Urothelium cell line (cell line): ENCODE data around the gene LRFN4.

Source experiments
- DNase-seq: peaks from one replicate; pipeline ENCODE4 v3.0.0; 2011; ENCODE audit warnings: low spot score, mixed read lengths
- FAIRE-seq: peaks from 2 replicates; lab custom pipeline; 2011; peaks lifted over from hg19 to GRCh38; lab: Jason Lieb, UNC

Gene LRFN4

DNA sequence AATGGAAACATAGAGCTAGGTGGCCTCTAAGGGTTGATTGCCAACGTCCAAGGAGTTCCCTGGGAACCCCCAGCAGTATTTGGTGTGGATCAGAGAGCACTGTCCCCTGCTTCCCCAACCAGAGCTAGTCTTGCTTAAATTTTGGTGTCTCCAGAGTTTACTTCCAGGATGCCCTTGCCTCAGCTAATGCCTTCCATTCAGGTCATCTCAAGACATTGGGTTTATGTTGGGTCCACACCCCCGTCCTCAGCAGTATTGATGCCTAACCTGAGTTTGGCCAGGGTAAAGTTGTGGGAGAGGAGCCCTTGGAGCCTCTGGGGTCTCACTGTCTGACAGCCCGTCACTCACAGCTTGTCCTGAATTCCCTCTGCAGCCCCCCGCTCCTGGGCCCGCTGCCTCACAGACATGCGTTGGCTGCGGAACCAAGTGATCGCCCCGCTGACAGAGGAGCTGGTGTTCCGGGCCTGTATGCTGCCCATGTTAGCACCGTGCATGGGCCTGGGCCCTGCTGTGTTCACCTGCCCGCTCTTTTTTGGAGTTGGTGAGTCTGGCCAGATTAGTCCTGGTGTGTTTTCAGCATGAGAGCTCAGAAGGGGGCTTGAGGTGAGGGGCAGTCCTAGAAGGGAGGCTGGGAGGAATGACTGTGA lies 12.2 kb upstream of the LRFN4 start:
- DNase-seq, result no peak
- no peak for FAIRE-seq

GRCh38 chr11:66845143-66845875 lies 11.6 kb upstream of the LRFN4 start:
- DNase-seq (no peak), FAIRE-seq (no peak)

DNA sequence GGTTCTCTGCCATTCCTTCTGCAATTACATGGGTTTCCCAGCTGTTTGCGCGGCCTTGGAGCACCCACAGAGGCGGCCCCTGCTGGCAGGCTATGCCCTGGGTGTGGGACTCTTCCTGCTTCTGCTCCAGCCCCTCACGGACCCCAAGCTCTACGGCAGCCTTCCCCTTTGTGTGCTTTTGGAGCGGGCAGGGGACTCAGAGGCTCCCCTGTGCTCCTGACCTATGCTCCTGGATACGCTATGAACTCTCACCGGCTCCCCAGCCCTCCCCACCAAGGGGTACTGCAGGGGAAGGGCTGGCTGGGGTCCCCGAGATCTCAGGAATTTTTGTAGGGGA lies 11.0 kb upstream of the LRFN4 start:
- DNase-seq (no peak), FAIRE-seq (no peak)

GRCh38 chr11:66846671-66847091 lies 10.2 kb upstream of the LRFN4 start:
- DNase-seq, result no peak
- FAIRE-seq, result no peak

- no peak for FAIRE-seq
- DNase-seq, result no peak
These were observed 9.2 kb upstream of the LRFN4 start for GRCh38 chr11:66847461-66848232.

DNA sequence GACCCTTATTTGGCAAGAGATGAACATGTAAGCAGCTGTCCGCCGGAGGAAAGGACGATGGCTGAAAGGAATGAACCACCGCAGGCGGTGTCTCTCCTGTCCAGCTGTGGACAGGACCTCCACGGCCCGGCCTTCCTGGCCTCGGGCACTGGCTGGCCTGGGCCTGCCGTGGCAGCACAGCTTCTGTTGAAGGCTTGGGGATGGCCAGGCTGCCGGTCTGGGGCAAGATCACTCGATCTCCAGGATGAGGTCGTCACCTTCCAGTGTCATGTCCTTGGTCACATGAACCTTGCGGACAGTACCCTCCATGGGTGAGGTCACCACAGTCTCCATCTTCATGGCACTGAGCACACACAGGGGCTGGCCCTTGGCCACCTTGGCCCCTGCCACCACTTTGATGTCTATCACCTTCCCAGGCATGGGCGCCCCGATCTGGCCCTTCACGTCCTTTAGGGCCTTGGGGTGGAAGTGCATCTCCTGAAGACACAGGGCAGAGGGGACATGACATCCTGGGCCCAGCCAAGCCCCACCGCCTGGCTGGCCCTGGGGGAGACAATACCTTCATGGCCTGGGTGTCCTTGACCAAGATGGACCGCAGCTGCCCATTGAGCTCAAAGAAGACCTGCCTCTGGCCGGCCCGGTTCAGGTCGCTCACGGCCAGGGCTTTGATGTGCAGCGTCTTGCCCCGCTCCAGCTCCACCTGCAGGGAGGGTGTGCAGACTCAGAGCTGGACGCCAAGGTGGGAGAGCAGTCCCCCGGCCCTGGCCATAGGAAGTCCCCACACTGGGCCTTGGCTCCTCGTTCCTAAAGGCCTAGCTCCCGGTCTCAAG lies 8.0 kb upstream of the LRFN4 start:
- DNase-seq, result no peak
- no peak for FAIRE-seq

- FAIRE-seq (no peak), DNase-seq (no peak)
These were observed 7.2 kb upstream of the LRFN4 start for GRCh38 chr11:66849501-66850234.

- DNase-seq, result no peak
- no peak for FAIRE-seq
These were observed 6.7 kb upstream of the LRFN4 start for GRCh38 chr11:66850235-66850587.

- DNase-seq (no peak), FAIRE-seq (no peak)
These were observed 6.2 kb upstream of the LRFN4 start for GRCh38 chr11:66850588-66851238.

DNA sequence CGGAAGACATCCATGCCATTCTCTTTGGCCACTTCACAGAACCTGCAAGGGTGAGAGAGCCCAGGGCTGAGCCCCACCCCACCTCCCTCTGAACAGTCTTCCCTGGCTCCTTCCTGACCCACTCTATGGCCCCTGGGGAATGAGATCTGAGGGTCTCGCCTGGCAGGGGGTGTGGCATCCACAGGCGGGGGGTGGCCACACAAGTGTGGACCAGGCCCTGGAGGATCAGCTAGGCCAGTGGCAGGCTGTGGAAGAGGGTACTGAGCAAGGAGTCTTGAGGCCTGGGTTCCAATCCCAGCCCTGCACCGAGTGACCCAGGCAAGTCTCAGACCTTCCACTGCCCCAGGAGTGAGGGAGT lies 5.6 kb upstream of the LRFN4 start:
- FAIRE-seq, result no peak
- no peak for DNase-seq

DNA sequence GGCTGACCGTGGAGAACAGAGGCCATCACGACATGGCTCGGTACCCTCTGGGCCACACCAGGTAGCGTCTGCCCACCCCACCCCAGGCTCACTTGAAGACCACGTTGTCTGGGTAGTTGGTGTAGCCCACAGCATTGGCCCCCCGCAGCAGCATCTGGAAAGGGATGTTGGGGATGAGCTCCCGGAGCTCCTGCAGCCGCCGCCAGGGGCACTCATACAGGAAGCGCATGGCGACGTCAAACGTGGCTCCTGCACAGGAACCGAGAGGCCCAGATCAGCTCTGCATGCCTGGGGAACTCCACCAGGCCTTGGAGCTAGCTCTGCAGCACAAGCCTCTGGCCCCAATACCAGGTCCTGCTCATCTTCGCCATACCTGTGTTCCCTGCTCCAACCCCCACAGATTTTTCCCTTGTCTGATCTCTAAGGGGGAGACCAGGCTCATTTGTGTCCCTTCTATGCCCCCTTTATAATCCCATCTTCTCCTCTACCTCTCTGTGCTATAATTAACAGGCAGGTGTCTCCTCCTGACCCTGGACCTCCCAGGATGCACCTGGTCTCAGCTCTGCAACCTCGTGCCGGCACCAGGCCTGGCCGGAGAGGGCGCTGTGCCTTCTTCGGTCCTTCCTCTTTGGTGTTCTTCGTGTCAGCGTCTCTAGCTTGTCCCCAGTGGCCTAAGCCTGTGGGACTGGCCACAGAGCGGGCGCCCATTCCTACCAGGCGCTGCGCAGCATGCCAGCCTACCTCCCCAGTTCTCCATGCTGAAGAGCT lies 5.0 kb upstream of the LRFN4 start:
- DNase-seq (no peak), FAIRE-seq (no peak)

DNA sequence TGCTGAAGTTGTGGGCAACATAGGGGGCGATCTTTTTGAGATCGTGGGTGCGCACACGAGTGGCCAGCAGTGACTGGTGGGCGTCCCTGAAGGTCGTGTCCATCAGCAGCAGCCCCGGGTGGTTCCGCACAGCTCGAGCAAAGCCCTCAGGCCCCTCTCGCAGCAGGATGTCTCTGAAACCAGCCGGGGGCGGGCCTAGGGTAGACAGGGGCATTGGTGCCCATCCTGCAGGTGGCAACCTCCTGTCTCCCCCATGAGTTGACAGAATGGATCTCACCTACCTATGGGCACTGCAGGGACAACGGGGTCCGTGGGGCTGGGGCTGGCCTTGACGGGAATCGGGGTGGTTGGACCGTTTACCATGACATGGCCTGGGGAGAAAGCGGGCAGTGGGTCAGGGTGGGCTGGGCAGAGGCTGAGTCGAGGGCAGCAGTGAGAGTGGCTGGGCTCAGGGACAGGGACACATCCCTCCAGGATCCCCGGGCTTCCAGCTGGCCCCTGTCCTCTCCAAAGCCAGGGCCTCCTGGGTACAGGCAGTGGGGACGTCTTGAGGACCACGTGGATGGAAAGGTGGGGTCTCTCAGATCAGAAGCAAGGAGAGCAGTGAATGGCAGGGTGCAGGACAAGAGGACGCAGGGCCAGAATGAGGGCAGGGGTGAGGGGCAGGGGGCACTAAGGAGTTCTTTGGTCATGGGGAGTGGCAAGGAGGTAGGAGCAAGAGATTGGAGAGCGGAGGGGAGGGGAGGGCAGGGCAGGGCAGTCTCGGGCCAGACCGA lies 4.2 kb upstream of the LRFN4 start:
- FAIRE-seq, result no peak
- DNase-seq, result no peak

GRCh38 chr11:66853242-66854229 lies 3.3 kb upstream of the LRFN4 start:
- FAIRE-seq (no peak), DNase-seq (no peak)

GRCh38 chr11:66854231-66854661 lies 2.6 kb upstream of the LRFN4 start:
- DNase-seq (no peak), FAIRE-seq (no peak)

DNA sequence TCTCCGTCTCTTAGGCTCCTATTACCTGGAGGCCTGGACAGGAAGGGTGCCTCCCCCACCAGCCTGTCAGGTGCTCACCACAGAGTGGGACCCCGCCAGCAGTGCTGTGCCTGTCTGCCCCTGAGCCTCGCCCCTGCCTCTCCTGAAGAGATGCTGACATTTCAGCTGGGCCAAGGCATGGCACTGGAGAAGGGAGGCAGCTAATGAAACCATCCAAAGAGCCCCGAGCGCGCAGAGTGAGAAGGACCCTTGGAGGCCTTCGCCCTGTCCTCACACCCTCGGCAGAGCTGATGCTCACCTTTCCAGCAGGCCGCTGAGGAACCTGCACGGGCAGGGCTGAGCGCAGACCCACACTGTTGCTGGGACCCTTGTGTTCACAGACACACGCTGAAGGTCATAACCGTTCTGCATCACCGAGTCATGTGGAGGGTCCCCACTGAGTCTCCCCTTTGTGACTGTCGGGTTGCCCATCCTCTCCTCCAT lies 2.1 kb upstream of the LRFN4 start:
- FAIRE-seq (no peak), DNase-seq (no peak)

- FAIRE-seq (no peak), DNase-seq (peak; percentile 99)
These were observed 1.0 kb upstream of the LRFN4 start for GRCh38 chr11:66855574-66856495.
